Activated CD8-positive, alpha-beta memory T cell treated with anti-CD3 and anti-CD28 coated beads, Interleukin-2, amount 50 U/mL, for 1 hour (primary cell): ENCODE data around the gene ARFRP1.
"Not testable (repeated sequence)": the region's sequence is repeated elsewhere in the genome, so short reads cannot be mapped to it uniquely, and the experiment has no call there.

Experiments
- DNase-seq: peaks from one replicate; pipeline ENCODE4 v3.0.0-alpha.2; 2020; ENCODE audit errors: extremely low read depth

The ARFRP1 gene

GRCh38 chr20:63656451-63656850 is 51.3 kb downstream of the ARFRP1 start:
- DNase-seq, result no peak

GRCh38 chr20:63655249-63655648 is 52.5 kb downstream of the ARFRP1 start:
- DNase-seq, result no peak

- no peak for DNase-seq
Observed at GRCh38 chr20:63653974-63654668, 53.7 kb downstream of the ARFRP1 start.

GRCh38 chr20:63653041-63653973 is 54.5 kb downstream of the ARFRP1 start, which contains the start of gene STMN3:
Gene STMN3, minus strand, starts transcription at chr20:63653424. Its CDS starts 79 bp downstream, at chr20:63653345.
- no peak for DNase-seq

GRCh38 chr20:63652192-63652980 is 55.4 kb downstream of the ARFRP1 start:
- DNase-seq, result no peak

GRCh38 chr20:63651942-63652191 is 55.9 kb downstream of the ARFRP1 start:
- no peak for DNase-seq

GRCh38 chr20:63650486-63650885 is 57.3 kb downstream of the ARFRP1 start:
- DNase-seq, result not testable (repeated sequence)

GRCh38 chr20:63648895-63649589 is 58.7 kb downstream of the ARFRP1 start:
- no peak for DNase-seq
